ENCODE measurements around the gene TOM1L1.

The TOM1L1 gene

GRCh38 chr17:55002458-55002857 lies 101.8 kb downstream of the TOM1L1 start:
- DNase-seq: no peak

- no peak for DNase-seq
Measured at GRCh38 chr17:55004484-55004883, 103.8 kb downstream of the TOM1L1 start.

- DNase-seq: no peak
Measured at GRCh38 chr17:55005520-55005919, 104.9 kb downstream of the TOM1L1 start.

All from activated CD4-positive, alpha-beta T cell treated with anti-CD3 and anti-CD28 coated beads, Interleukin-2, amount 50 U/mL, for 4 hours (primary cell).